Stimulated activated CD4-positive, alpha-beta T cell treated with anti-CD3 and anti-CD28 coated beads, Interleukin-15, amount 100 ng/mL, for 1 hour (primary cell): ENCODE measurements around the gene HOXD9.

Experiments
- DNase-seq, 2 donors: peaks; one replicate each; pipeline ENCODE4 v3.0.0-alpha.2; 2020; ENCODE audit warnings: low read depth in 1 of 2, low spot score in 1 of 2

HOXD9 gene

GRCh38 chr2:176085861-176086771, 36.4 kb upstream of the HOXD9 start:
- no peak for DNase-seq

GRCh38 chr2:176087330-176088047, 35.0 kb upstream of the HOXD9 start:
- DNase-seq = no peak

- DNase-seq = no peak
Observed at GRCh38 chr2:176088048-176088936, 34.2 kb upstream of the HOXD9 start.

- no peak for DNase-seq
Observed at GRCh38 chr2:176088937-176089842, 33.3 kb upstream of the HOXD9 start.

GRCh38 chr2:176089843-176090395, 32.6 kb upstream of the HOXD9 start:
- DNase-seq = no peak

GRCh38 chr2:176090862-176091261, 31.7 kb upstream of the HOXD9 start:
- DNase-seq = no peak

GRCh38 chr2:176091329-176092258, 30.9 kb upstream of the HOXD9 start:
- no peak for DNase-seq

DNA sequence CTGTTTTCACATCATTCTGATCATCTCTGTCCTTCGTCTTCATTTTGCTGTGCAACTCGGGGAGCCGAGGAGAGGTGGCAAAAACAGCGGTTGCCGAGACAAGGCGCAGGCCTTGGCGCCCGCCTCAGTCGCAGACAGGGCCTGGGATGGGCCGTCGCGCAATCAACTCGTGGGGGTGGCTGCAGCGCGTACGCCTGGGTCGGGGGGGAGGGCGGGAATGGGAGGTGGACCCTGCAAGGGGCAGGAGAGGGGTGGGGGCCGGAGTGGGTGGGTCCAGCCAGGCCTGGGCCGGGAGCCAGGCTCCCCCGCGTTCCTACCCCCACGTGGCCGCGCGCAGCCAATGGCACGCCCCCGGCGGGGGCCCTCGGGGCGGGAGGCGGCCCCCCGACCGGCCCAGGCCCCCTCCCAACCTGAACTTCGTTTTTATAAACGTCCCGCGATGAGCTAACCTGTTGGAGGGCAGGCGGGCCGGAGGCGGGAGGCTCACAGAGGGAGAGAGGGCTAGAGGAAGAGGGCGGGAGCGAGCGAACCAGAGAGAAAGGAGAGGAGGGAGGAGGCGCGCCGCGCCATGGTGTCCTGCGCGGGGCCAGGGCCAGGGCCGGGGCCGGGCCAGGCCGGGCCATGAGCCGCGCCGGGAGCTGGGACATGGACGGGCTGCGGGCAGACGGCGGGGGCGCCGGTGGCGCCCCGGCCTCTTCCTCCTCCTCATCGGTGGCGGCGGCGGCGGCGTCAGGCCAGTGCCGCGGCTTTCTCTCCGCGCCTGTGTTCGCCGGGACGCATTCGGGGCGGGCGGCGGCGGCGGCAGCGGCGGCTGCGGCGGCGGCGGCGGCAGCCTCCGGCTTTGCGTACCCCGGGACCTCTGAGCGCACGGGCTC, 30.0 kb upstream of the HOXD9 start, which contains the start of gene HOXD13:
Gene HOXD13, plus strand, starts transcription at position 452 of the 875 bp plus-strand sequence. Its CDS starts 170 bp downstream, at position 622.
- no peak for DNase-seq

GRCh38 chr2:176093145-176093897, 29.2 kb upstream of the HOXD9 start:
- DNase-seq = no peak

GRCh38 chr2:176093898-176094249, 28.6 kb upstream of the HOXD9 start:
- DNase-seq = no peak

- DNase-seq = no peak
Observed at GRCh38 chr2:176094349-176094748, 28.2 kb upstream of the HOXD9 start.

DNA sequence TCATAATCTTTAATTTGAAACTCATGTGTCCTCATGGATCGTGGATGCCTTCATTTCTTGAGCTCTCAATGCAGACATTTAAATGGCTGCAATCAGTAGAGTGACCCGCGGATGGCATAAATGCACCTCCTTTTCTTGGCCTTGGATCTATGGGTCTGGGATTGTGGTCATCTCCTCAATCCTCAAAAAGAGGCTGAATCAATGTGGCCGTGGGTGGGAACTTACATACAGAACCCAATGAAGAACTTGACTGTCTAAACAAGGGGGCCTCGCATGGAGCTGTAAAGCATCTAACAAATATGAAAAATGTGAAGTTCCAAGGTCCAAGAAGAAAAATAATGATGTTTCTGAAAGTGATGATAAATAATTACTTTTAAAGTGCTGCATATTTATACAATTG, 27.1 kb upstream of the HOXD9 start:
- no peak for DNase-seq

DNA sequence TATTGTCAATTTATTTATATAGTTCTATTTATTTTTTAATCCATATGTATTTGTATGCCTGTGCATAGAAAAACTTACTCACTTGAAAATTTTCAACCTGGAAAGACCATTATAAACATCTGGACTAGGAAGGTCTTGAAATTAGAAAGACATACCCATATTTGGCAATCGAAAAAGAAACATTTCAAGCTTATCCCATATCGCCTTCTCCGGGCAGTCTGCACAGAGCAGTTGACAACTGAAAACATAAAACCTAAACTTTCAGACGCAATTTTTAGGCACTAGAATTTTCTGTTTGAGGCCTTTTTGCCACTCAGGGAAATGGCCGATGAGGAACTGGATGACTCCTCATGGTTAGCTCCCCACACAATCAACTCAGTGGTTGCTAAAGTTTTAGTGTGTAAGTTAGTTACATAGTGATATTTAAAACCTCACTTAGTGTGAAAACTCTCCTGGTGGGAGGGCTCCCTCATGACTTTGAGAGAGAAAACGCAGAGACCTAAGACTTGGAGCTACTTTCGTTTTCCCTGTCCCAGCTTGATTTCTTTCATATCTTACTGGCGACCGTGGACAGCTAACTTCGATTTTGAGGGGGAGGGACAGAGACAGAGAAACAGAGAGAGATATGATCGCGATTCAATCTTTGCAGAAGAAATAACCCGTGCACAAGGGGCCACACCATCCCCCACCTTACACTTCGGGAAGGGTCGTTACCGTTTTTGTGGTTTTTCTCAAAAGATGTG, 26.1 kb upstream of the HOXD9 start:
- DNase-seq = no peak

- peak in 1 of 2 donors; percentile 44 for DNase-seq
Observed at GRCh38 chr2:176096986-176097819, 25.3 kb upstream of the HOXD9 start.

DNA sequence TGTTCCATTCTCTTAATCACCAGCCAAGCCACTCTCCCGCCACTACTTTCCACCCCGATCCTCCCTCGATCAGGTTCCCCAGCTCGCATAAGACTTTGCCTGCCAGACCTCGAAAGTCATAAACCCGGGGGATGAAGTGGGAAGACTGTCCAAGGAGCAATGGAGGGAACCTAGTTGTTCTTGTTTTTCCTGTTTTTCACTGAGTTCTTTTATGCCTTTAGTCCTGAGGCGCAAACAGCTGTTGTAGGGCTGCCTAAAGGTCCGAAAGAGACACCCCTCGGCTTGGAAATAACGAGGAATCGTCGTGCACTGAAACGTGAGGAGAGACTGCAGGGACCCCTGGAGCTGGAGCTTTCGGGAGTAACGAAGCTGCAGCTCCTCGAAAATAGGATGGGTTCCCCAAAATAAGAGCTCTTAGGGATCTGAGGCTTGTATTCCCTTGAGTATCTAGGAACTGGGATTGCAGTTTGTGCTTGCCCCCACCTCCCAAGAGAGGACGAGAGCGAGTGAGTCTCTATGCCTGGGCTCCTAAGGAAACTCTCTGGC, 24.6 kb upstream of the HOXD9 start:
- DNase-seq = no peak
